HUDEP-2 (cell line): ENCODE results near the gene GPRIN1.

Source experiments
- DNase-seq, 76 experiments: peaks; one replicate each; lab custom pipeline; 2025; ENCODE audit not compliant: unreplicated experiment in 76 of 76; lab: John Stamatoyannopoulos, UW

The GPRIN1 gene

GRCh38 chr5:176643491-176644219 lies 33.7 kb upstream of the GPRIN1 start:
- DNase-seq, result no peak

GRCh38 chr5:176642675-176643490 lies 32.9 kb upstream of the GPRIN1 start:
- DNase-seq, result peak in 2 of 76 experiments; percentile 29 to 34

- DNase-seq, result no peak
Measured at GRCh38 chr5:176640616-176641015, 30.7 kb upstream of the GPRIN1 start.

GRCh38 chr5:176639981-176640380 lies 30.0 kb upstream of the GPRIN1 start:
- no peak for DNase-seq

GRCh38 chr5:176639208-176639607 lies 29.3 kb upstream of the GPRIN1 start:
- DNase-seq, result no peak

GRCh38 chr5:176638437-176638836 lies 28.5 kb upstream of the GPRIN1 start:
- no peak for DNase-seq

- DNase-seq, result no peak
Measured at GRCh38 chr5:176637556-176637955, 27.6 kb upstream of the GPRIN1 start.

GRCh38 chr5:176636426-176636825 lies 26.5 kb upstream of the GPRIN1 start:
- no peak for DNase-seq

- DNase-seq, result no peak
Measured at GRCh38 chr5:176633598-176633997, 23.6 kb upstream of the GPRIN1 start.

- no peak for DNase-seq
Measured at GRCh38 chr5:176632745-176633144, 22.8 kb upstream of the GPRIN1 start.

- DNase-seq, result no peak
Measured at GRCh38 chr5:176631383-176632200, 21.6 kb upstream of the GPRIN1 start.

- no peak for DNase-seq
Measured at GRCh38 chr5:176630681-176631222, 20.8 kb upstream of the GPRIN1 start.

GRCh38 chr5:176629853-176630680 lies 20.1 kb upstream of the GPRIN1 start, which contains the start of the genes EIF4E1B and SNCB:
Gene EIF4E1B (plus strand): TSS chr5:176630675. CDS start chr5:176642788, 12,113 bp downstream.
Gene SNCB (minus strand): TSS chr5:176630534. CDS start chr5:176629654, 880 bp downstream.
- DNase-seq, result peak in 13 of 76 experiments; percentile 6 to 36 (median 17)

GRCh38 chr5:176629317-176629852 lies 19.4 kb upstream of the GPRIN1 start:
- no peak for DNase-seq

GRCh38 chr5:176628406-176629228 lies 18.7 kb upstream of the GPRIN1 start:
- no peak for DNase-seq

- no peak for DNase-seq
Measured at GRCh38 chr5:176627582-176627981, 17.6 kb upstream of the GPRIN1 start.

GRCh38 chr5:176626876-176627236 lies 16.9 kb upstream of the GPRIN1 start:
- no peak for DNase-seq

- DNase-seq, result no peak
Measured at GRCh38 chr5:176625966-176626875, 16.3 kb upstream of the GPRIN1 start.
